H9 (cell line): ENCODE measurements around the gene GP1BB. TPM values are rescaled to one million over a fixed set of nuclear protein-coding genes. Genes with fewer than 3 reads are reported as not detected.

ENCODE experiments used
- DNase-seq: peaks from one replicate; pipeline ENCODE4 v3.0.0-alpha.2; 2017
- H2AFZ ChIP-seq: one replicate; pipeline ENCODE4 v1.6.1; 2013; ENCODE audit warnings: mild to moderate bottlenecking, low read length, control low read depth, moderate library complexity
- H2AK5ac ChIP-seq: 2 replicates; pipeline ENCODE4 v1.6.1; 2013; ENCODE audit warnings: low read length, control low read depth, mixed read lengths; ENCODE audit not compliant: insufficient read length
- H2BK120ac ChIP-seq: one replicate; pipeline ENCODE4 v1.6.1; 2013; ENCODE audit warnings: low read depth, mild to moderate bottlenecking, low read length, control low read depth, inconsistent platforms; ENCODE audit not compliant: poor library complexity, severe bottlenecking
- H2BK12ac ChIP-seq: 2 replicates; pipeline ENCODE4 v1.6.1; 2013; ENCODE audit warnings: low read length, control low read depth, mixed read lengths, low read depth; ENCODE audit not compliant: insufficient read length
- H2BK15ac ChIP-seq: 2 replicates; pipeline ENCODE4 v1.6.1; 2013; ENCODE audit warnings: low read depth, low read length, control low read depth
- H2BK20ac ChIP-seq: one replicate; pipeline ENCODE4 v1.6.1; 2013; ENCODE audit warnings: low read depth, mild to moderate bottlenecking, low read length, control low read depth, inconsistent platforms; ENCODE audit not compliant: poor library complexity, severe bottlenecking
- H2BK5ac ChIP-seq: 2 replicates; pipeline ENCODE4 v1.6.1; 2013; ENCODE audit warnings: low read length, control low read depth, mixed read lengths; ENCODE audit not compliant: insufficient read length
- H3K14ac ChIP-seq: 2 replicates; pipeline ENCODE4 v1.6.1; 2013; ENCODE audit warnings: low read length, control low read depth; ENCODE audit not compliant: insufficient read depth
- H3K18ac ChIP-seq: 2 replicates; pipeline ENCODE4 v1.6.1; 2013; ENCODE audit warnings: low read depth, mild to moderate bottlenecking, mixed read lengths, low read length, control low read depth; ENCODE audit not compliant: insufficient read length
- H3K23ac ChIP-seq: 2 replicates; pipeline ENCODE4 v1.6.1; 2013; ENCODE audit warnings: low read length, control low read depth, mixed read lengths, low read depth; ENCODE audit not compliant: insufficient read length
- H3K23me2 ChIP-seq: 2 replicates; pipeline ENCODE4 v1.6.1; 2013; ENCODE audit warnings: low read depth, mild to moderate bottlenecking, mixed read lengths, low read length, control low read depth; ENCODE audit not compliant: insufficient read length, poor library complexity, severe bottlenecking
- H3K27ac ChIP-seq: 2 replicates; pipeline ENCODE4 v1.5.1; 2013; ENCODE audit warnings: low read length, control low read depth, mixed read lengths, low read depth; ENCODE audit not compliant: insufficient read length
- H3K27me3 ChIP-seq: 2 replicates; pipeline ENCODE4 v1.6.1; 2013; ENCODE audit warnings: low read length, control low read depth, inconsistent platforms; ENCODE audit not compliant: insufficient read depth
- H3K4ac ChIP-seq: 2 replicates; pipeline ENCODE4 v1.6.1; 2013; ENCODE audit warnings: low read depth, mild to moderate bottlenecking, control low read depth, inconsistent platforms, low read length, moderate library complexity
- H3K4me1 ChIP-seq: 2 replicates; pipeline ENCODE4 v1.6.1; 2013; ENCODE audit warnings: low read length, control low read depth, inconsistent platforms; ENCODE audit not compliant: insufficient read depth
- H3K4me2 ChIP-seq: 2 replicates; pipeline ENCODE4 v1.6.1; 2013; ENCODE audit warnings: low read length, control low read depth, mixed read lengths; ENCODE audit not compliant: insufficient read length, insufficient read depth
- H3K56ac ChIP-seq: 2 replicates; pipeline ENCODE4 v1.6.1; 2013; ENCODE audit warnings: low read depth, mild to moderate bottlenecking, mixed read lengths, low read length, control low read depth; ENCODE audit not compliant: insufficient read length
- H3K79me1 ChIP-seq: 2 replicates; pipeline ENCODE4 v1.6.1; 2013; ENCODE audit warnings: low read depth, mild to moderate bottlenecking, moderate library complexity, low read length, control low read depth, inconsistent platforms; ENCODE audit not compliant: insufficient read depth, poor library complexity, severe bottlenecking
- H3K79me2 ChIP-seq: 2 replicates; pipeline ENCODE4 v1.6.1; 2013; ENCODE audit warnings: low read length, control low read depth, inconsistent platforms; ENCODE audit not compliant: insufficient read depth
- H3K9ac ChIP-seq: 2 replicates; pipeline ENCODE4 v1.6.1; 2013; ENCODE audit warnings: low read length, control low read depth, mixed read lengths; ENCODE audit not compliant: insufficient read length; ENCODE audit errors: extremely low read depth
- H3K9me3 ChIP-seq: one replicate; pipeline ENCODE4 v1.6.1; 2013; ENCODE audit warnings: low read depth, low read length, inconsistent platforms; ENCODE audit not compliant: control insufficient read depth
- H3T11ph ChIP-seq: one replicate; pipeline ENCODE4 v1.6.1; 2013; ENCODE audit warnings: mild to moderate bottlenecking, low read length, control low read depth, inconsistent platforms
- H4K20me1 ChIP-seq: one replicate; pipeline ENCODE4 v1.6.1; 2013; ENCODE audit not compliant: control insufficient read depth, insufficient read length, insufficient read depth
- H4K5ac ChIP-seq: 2 replicates; pipeline ENCODE4 v1.6.1; 2013; ENCODE audit warnings: low read depth, mild to moderate bottlenecking, mixed read lengths, low read length, control low read depth; ENCODE audit not compliant: insufficient read length
- H4K8ac ChIP-seq: replicated peaks from 2 replicates; pipeline ENCODE4 v1.6.1; 2013; ENCODE audit warnings: low read length, control low read depth, mixed read lengths, low read depth; ENCODE audit not compliant: insufficient read length
- H4K91ac ChIP-seq: 2 replicates; pipeline ENCODE4 v1.6.1; 2013; ENCODE audit warnings: low read depth, mild to moderate bottlenecking, moderate library complexity, mixed read lengths, low read length, control low read depth; ENCODE audit not compliant: insufficient read length
- H3K27ac Mint-ChIP-seq, 3 experiments: 2 replicates in 2 of 3; 3 replicates in 1 of 3; pipeline ENCODE4 v1.8.0; 2020 to 2021; ENCODE audit warnings: mixed read lengths in 3 of 3, mild to moderate bottlenecking in 1 of 3, moderate library complexity in 1 of 3
- H3K27me3 Mint-ChIP-seq: 2 replicates; pipeline ENCODE4 v1.8.0; 2021; ENCODE audit warnings: low read depth, mild to moderate bottlenecking, moderate library complexity, mixed read lengths
- H3K36me3 Mint-ChIP-seq, 3 experiments: 2 replicates in 2 of 3; 3 replicates in 1 of 3; pipeline ENCODE4 v1.8.0; 2020 to 2021; ENCODE audit warnings: low read depth in 3 of 3, mixed read lengths in 3 of 3; ENCODE audit not compliant: insufficient read depth in 1 of 3
- H3K4me1 Mint-ChIP-seq, 2 experiments: 2 replicates each; pipeline ENCODE4 v1.8.0; 2020; ENCODE audit warnings: mixed read lengths in 2 of 2
- H3K4me3 Mint-ChIP-seq, 2 experiments: 2 replicates in 1 of 2; 3 replicates in 1 of 2; pipeline ENCODE4 v1.8.0; 2020 to 2021; ENCODE audit warnings: mild to moderate bottlenecking in 2 of 2, mixed read lengths in 2 of 2, moderate library complexity in 1 of 2
- H3K9me3 Mint-ChIP-seq, 2 experiments: 2 replicates in 1 of 2; 3 replicates in 1 of 2; pipeline ENCODE4 v1.8.0; 2020; ENCODE audit warnings: mild to moderate bottlenecking in 2 of 2, mixed read lengths in 2 of 2, moderate library complexity in 1 of 2
- WGBS: extraction: QIAGEN DNeasy Blood & Tissue Kit; methylation state at CpG from one replicate; pipeline ENCODE4 v1.1.7; 2013; ENCODE audit warnings: missing lambda C conversion rate, low lambda C conversion rate, mixed read lengths; ENCODE audit not compliant: insufficient read length; ENCODE audit errors: extremely low coverage; 5-methylcytosine and 5-hydroxymethylcytosine counted together
- total RNA-seq: library from RNA; stranded (reverse); gene quantifications from 2 replicates; pipeline ENCODE4 v1.2.1, GENCODE V29; 2021
- TF ChIP-seq, protein P1 (sequence below): fragments of 200-600 bp; sonication (generic); conservative IDR thresholded peaks from 3 replicates; pipeline ENCODE4 v1.8.0; 2021; ENCODE audit warnings: antibody characterized with exemption, mild to moderate bottlenecking

GP1BB gene
- total RNA-seq, 1 experiment from 2014 or later = 3.4 TPM

GRCh38 chr22:19735665-19736510, 12.5 kb downstream of the GP1BB start:
- H4K20me1 ChIP-seq = no peaks in the 10 kb centered on the region
- H2BK5ac ChIP-seq = no peak overlapping the region
- no peak overlapping the region for H3T11ph ChIP-seq
- H2BK12ac ChIP-seq = no peak overlapping the region
- H3K4me1 Mint-ChIP-seq = peaks cover 6 to 9% of the 10 kb centered on the region in 2 experiments
- H3K27me3 ChIP-seq = no peaks in the 10 kb centered on the region
- peaks cover under 1% of the 10 kb centered on the region for H3K23me2 ChIP-seq
- no peak overlapping the region for H3K9ac ChIP-seq
- H2AFZ ChIP-seq = no peak overlapping the region
- no peak overlapping the region for H4K5ac ChIP-seq
- H2BK120ac ChIP-seq = no peak overlapping the region
- H3K27ac ChIP-seq = no peak overlapping the region
- no peak overlapping the region for H3K14ac ChIP-seq
- no peak for DNase-seq
- H4K91ac ChIP-seq = no peak overlapping the region
- H3K56ac ChIP-seq = no peak overlapping the region
- H3K36me3 Mint-ChIP-seq = no peaks in the 10 kb centered on the region
- no peaks in the 10 kb centered on the region for H3K4me1 ChIP-seq
- no CpG with 5 or more reads among the region's 21 CpGs for WGBS
- H2BK20ac ChIP-seq = no peak overlapping the region
- peaks cover 13% of the 10 kb centered on the region for H3K27me3 Mint-ChIP-seq
- no peak overlapping the region for H3K4me3 Mint-ChIP-seq
- H3K79me2 ChIP-seq = no peaks in the 10 kb centered on the region
- no peak overlapping the region for H3K23ac ChIP-seq
- no peak overlapping the region for H3K4ac ChIP-seq
- no peak overlapping the region for H2AK5ac ChIP-seq
- H3K9me3 Mint-ChIP-seq = no peaks in the 10 kb centered on the region
- H2BK15ac ChIP-seq = no peak overlapping the region
- 0 out of 7 replicates have a peak overlapping the region, but pooled peaks of 1 of the 3 experiments have one; percentile 44 for H3K27ac Mint-ChIP-seq
- no peak overlapping the region for H3K18ac ChIP-seq
- H3K4me2 ChIP-seq = no peak overlapping the region
- no peaks in the 10 kb centered on the region for H3K79me1 ChIP-seq
- H3K9me3 ChIP-seq = no peaks in the 10 kb centered on the region
- H4K8ac ChIP-seq = no peak overlapping the region
- TF ChIP-seq, protein P1, sequence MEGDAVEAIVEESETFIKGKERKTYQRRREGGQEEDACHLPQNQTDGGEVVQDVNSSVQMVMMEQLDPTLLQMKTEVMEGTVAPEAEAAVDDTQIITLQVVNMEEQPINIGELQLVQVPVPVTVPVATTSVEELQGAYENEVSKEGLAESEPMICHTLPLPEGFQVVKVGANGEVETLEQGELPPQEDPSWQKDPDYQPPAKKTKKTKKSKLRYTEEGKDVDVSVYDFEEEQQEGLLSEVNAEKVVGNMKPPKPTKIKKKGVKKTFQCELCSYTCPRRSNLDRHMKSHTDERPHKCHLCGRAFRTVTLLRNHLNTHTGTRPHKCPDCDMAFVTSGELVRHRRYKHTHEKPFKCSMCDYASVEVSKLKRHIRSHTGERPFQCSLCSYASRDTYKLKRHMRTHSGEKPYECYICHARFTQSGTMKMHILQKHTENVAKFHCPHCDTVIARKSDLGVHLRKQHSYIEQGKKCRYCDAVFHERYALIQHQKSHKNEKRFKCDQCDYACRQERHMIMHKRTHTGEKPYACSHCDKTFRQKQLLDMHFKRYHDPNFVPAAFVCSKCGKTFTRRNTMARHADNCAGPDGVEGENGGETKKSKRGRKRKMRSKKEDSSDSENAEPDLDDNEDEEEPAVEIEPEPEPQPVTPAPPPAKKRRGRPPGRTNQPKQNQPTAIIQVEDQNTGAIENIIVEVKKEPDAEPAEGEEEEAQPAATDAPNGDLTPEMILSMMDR = no peak
